ENCODE measurements around the gene ANKLE1. TPM values are rescaled to one million over a fixed set of nuclear protein-coding genes. Genes with fewer than 3 reads are reported as not detected.

ANKLE1 gene
- polyA plus RNA-seq, 1 donor from 2014 or later: 6.1 TPM

Other genes starting within 250 kb of the ANKLE1 start
- gene HAUS8, start 206.4 kb upstream of the ANKLE1 start, polyA plus RNA-seq: 11.4 TPM
- 26.9 TPM for gene MYO9B, start 206.1 kb upstream of the ANKLE1 start, polyA plus RNA-seq
- 52.5 TPM for gene USE1, start 66.5 kb upstream of the ANKLE1 start, polyA plus RNA-seq
- 46.0 TPM for gene OCEL1, start 55.7 kb upstream of the ANKLE1 start, polyA plus RNA-seq
- gene NR2F6, start 36.0 kb upstream of the ANKLE1 start, polyA plus RNA-seq: 1.3 TPM
- gene USHBP1, start 17.2 kb upstream of the ANKLE1 start, polyA plus RNA-seq: not detected
- gene BABAM1, start 14.5 kb upstream of the ANKLE1 start, polyA plus RNA-seq: 115 TPM
- gene ABHD8, start 21.5 kb downstream of the ANKLE1 start, polyA plus RNA-seq: 8.5 TPM
- 218 TPM for gene MRPL34, start 24.0 kb downstream of the ANKLE1 start, polyA plus RNA-seq
- 38.6 TPM for gene DDA1, start 27.7 kb downstream of the ANKLE1 start, polyA plus RNA-seq
- gene ANO8, start 53.0 kb downstream of the ANKLE1 start, polyA plus RNA-seq: not detected
- gene GTPBP3, start 55.7 kb downstream of the ANKLE1 start, polyA plus RNA-seq: 11.1 TPM
- not detected for gene PLVAP, start 95.4 kb downstream of the ANKLE1 start, polyA plus RNA-seq
- gene CCDC194, start 112.3 kb downstream of the ANKLE1 start, polyA plus RNA-seq: not detected
- gene BST2, start 123.7 kb downstream of the ANKLE1 start, polyA plus RNA-seq: 162 TPM
- 22.2 TPM for gene MVB12A, start 138.1 kb downstream of the ANKLE1 start, polyA plus RNA-seq
- gene TMEM221, start 166.8 kb downstream of the ANKLE1 start, polyA plus RNA-seq: not detected
- not detected for gene NXNL1, start 179.0 kb downstream of the ANKLE1 start, polyA plus RNA-seq
- 4.5 TPM for gene SLC27A1, start 188.6 kb downstream of the ANKLE1 start, polyA plus RNA-seq
- 106 TPM for gene PGLS, start 229.7 kb downstream of the ANKLE1 start, polyA plus RNA-seq

Measured in IgD-negative memory B cell (primary cell).